HEK293 (cell line): ENCODE data around the gene ADCK2.

Experiments
- GLI2 ChIP-seq: fragments of 450-650 bp; formaldehyde crosslinking; IDR thresholded peaks from 2 replicates; pipeline ENCODE4; 2017; ENCODE audit warnings: missing biosample characterization, missing genetic modification characterization, low read depth, borderline replicate concordance
- MZF1 ChIP-seq: fragments of 450-650 bp; formaldehyde crosslinking; IDR thresholded peaks from 2 replicates; pipeline ENCODE4 v1.5.1; 2017; ENCODE audit warnings: missing biosample characterization, missing genetic modification characterization, borderline replicate concordance
- PRDM1 ChIP-seq: fragments of 450-650 bp; formaldehyde crosslinking; IDR thresholded peaks from 2 replicates; pipeline ENCODE4; 2016; ENCODE audit warnings: missing biosample characterization, missing genetic modification characterization
- SALL2 ChIP-seq: fragments of 450-650 bp; formaldehyde crosslinking; IDR thresholded peaks from 2 replicates; pipeline ENCODE4 v1.5.0; 2017; ENCODE audit warnings: missing biosample characterization, mild to moderate bottlenecking, missing genetic modification characterization, borderline replicate concordance
- TRIM28 ChIP-seq: IDR thresholded peaks from 2 replicates; pipeline ENCODE4 v1.6.1; 2011; ENCODE audit warnings: low read length, control low read depth, borderline replicate concordance
- ZFP37 ChIP-seq: fragments of 450-650 bp; formaldehyde crosslinking; IDR thresholded peaks from 2 replicates; pipeline ENCODE4 v1.5.1; 2016; ENCODE audit warnings: missing biosample characterization, missing genetic modification characterization
- ZFP69B ChIP-seq: fragments of 450-650 bp; formaldehyde crosslinking; IDR thresholded peaks from 2 replicates; pipeline ENCODE4 v1.5.1; 2016; ENCODE audit warnings: missing biosample characterization, missing genetic modification characterization
- ZIC2 ChIP-seq: fragments of 450-650 bp; formaldehyde crosslinking; IDR thresholded peaks from 2 replicates; pipeline ENCODE4 v1.5.1; 2016; ENCODE audit warnings: missing biosample characterization, missing genetic modification characterization
- ZNF140 ChIP-seq: fragments of 450-650 bp; formaldehyde crosslinking; IDR thresholded peaks from 2 replicates; pipeline ENCODE4 v1.5.1; 2016; ENCODE audit warnings: missing biosample characterization, missing genetic modification characterization
- ZNF155 ChIP-seq: fragments of 450-650 bp; formaldehyde crosslinking; IDR thresholded peaks from 2 replicates; pipeline ENCODE4 v1.5.1; 2016; ENCODE audit warnings: missing biosample characterization, missing genetic modification characterization
- ZNF175 ChIP-seq: fragments of 450-650 bp; formaldehyde crosslinking; IDR thresholded peaks from 2 replicates; pipeline ENCODE4 v1.5.1; 2016; ENCODE audit warnings: missing biosample characterization, missing genetic modification characterization
- ZNF221 ChIP-seq: fragments of 450-650 bp; formaldehyde crosslinking; IDR thresholded peaks from 2 replicates; pipeline ENCODE4 v1.5.1; 2017; ENCODE audit warnings: missing biosample characterization, missing genetic modification characterization, borderline replicate concordance
- ZNF266 ChIP-seq: fragments of 450-650 bp; formaldehyde crosslinking; IDR thresholded peaks from 2 replicates; pipeline ENCODE4 v1.5.1; 2016; ENCODE audit warnings: missing biosample characterization, missing genetic modification characterization, low read depth
- ZNF366 ChIP-seq: fragments of 450-650 bp; formaldehyde crosslinking; conservative IDR thresholded peaks from 2 replicates; pipeline ENCODE4 v1.5.1; 2016; ENCODE audit warnings: missing biosample characterization, missing genetic modification characterization
- ZNF404 ChIP-seq: fragments of 450-650 bp; formaldehyde crosslinking; IDR thresholded peaks from 2 replicates; pipeline ENCODE4 v1.5.1; 2017; ENCODE audit warnings: missing biosample characterization, missing genetic modification characterization
- ZNF433 ChIP-seq: fragments of 450-650 bp; formaldehyde crosslinking; IDR thresholded peaks from 2 replicates; pipeline ENCODE4 v1.5.1; 2016; ENCODE audit warnings: missing biosample characterization, missing genetic modification characterization, low read depth
- ZNF529 ChIP-seq: fragments of 450-650 bp; formaldehyde crosslinking; IDR thresholded peaks from 2 replicates; pipeline ENCODE4 v1.5.1; 2017; ENCODE audit warnings: missing genetic modification characterization, missing biosample characterization; ENCODE audit not compliant: insufficient replicate concordance
- ZNF544 ChIP-seq: fragments of 450-650 bp; formaldehyde crosslinking; IDR thresholded peaks from 2 replicates; pipeline ENCODE4 v1.5.0; 2017; ENCODE audit warnings: missing biosample characterization, missing genetic modification characterization
- ZNF555 ChIP-seq: fragments of 450-650 bp; formaldehyde crosslinking; conservative IDR thresholded peaks from 2 replicates; pipeline ENCODE4 v1.5.1; 2017; ENCODE audit warnings: missing biosample characterization, mild to moderate bottlenecking, missing genetic modification characterization, inconsistent platforms
- ZNF600 ChIP-seq: fragments of 450-650 bp; formaldehyde crosslinking; IDR thresholded peaks from 2 replicates; pipeline ENCODE4 v1.5.1; 2016; ENCODE audit warnings: missing biosample characterization, missing genetic modification characterization
- TF ChIP-seq, protein P1 (sequence below): fragments of 450-650 bp; formaldehyde crosslinking; conservative IDR thresholded peaks from 2 replicates; pipeline ENCODE4 v1.5.1; 2016; ENCODE audit warnings: low read depth, missing biosample characterization, missing genetic modification characterization
- TF ChIP-seq, protein P2 (sequence below): fragments of 450-650 bp; formaldehyde crosslinking; IDR thresholded peaks from 2 replicates; pipeline ENCODE4 v1.5.0; 2017; ENCODE audit warnings: missing biosample characterization, missing genetic modification characterization, borderline replicate concordance
- TF ChIP-seq, protein P3 (sequence below): fragments of 450-650 bp; formaldehyde crosslinking; IDR thresholded peaks from 2 replicates; pipeline ENCODE4 v1.5.1; 2016; ENCODE audit warnings: missing biosample characterization, missing genetic modification characterization
- TF ChIP-seq, protein P4 (sequence below): fragments of 450-650 bp; formaldehyde crosslinking; IDR thresholded peaks from 2 replicates; pipeline ENCODE4 v1.5.1; 2016; ENCODE audit warnings: missing biosample characterization, missing genetic modification characterization
- TF ChIP-seq, protein P5 (sequence below): fragments of 450-650 bp; formaldehyde crosslinking; IDR thresholded peaks from 2 replicates; pipeline ENCODE4 v1.5.1; 2017; ENCODE audit warnings: missing biosample characterization, missing genetic modification characterization
- TF ChIP-seq, protein P6 (sequence below): fragments of 450-650 bp; formaldehyde crosslinking; IDR thresholded peaks from 2 replicates; pipeline ENCODE4; 2016; ENCODE audit warnings: missing biosample characterization, missing genetic modification characterization

The ADCK2 gene

DNA sequence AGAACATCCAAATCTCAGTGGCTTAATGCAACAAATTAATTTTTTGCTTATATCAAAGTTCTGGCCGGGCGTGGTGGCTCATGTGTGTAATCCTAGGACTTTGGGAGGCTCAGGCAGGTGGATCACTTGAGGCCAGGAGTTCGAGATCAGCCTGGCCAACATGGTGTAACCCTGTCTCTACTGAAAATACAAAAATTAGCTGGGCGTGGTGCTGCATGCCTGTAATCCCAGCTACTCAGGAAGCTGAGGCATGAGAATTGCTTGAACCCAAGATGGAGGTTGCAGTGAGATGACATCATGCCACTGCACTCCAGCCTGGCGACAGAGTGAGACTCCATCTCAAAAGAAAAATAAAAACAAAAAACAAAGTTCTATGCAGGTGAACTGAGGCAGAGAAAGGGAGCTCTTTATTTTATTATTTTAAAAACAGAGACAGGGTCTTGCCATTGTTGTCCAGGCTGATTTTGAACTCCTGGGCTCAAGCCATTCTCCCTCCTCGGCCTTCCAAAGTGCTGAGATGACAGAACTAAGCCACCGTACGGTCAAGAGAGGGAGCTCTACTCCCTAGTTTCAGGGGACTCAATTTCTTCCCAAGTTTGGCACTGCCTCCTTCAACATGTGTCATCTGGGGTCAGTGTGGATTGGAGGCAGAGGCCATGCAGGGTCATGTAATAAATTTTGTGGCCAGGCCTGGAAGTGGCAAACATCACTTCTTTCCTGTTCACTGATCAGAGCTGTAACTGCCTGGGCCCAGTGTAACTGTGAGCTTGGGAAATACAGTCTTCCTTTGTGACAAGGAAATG lies 2.4 kb downstream of the ADCK2 start (continued):
- TF ChIP-seq PRDM1 (tag by site-specific recombination) (no peak), ZIC2 (tag by site-specific recombination) (no peak), ZNF266 (tag by site-specific recombination) (no peak), GLI2 (tag by site-specific recombination) (no peak), ZNF600 (tag by site-specific recombination) (peak; percentile 74; the same call in 1 of the 2 replicates), ZNF221 (tag by site-specific recombination) (no peak), ZNF555 (tag by site-specific recombination) (no peak), ZNF155 (tag by site-specific recombination) (no peak), ZFP37 (tag by site-specific recombination) (no peak), TRIM28 (peak; percentile 46; the same call in 1 of the 2 replicates), ZNF404 (no peak), ZNF529 (tag by site-specific recombination) (no peak), ZNF544 (tag by site-specific recombination) (no peak), ZNF175 (tag by site-specific recombination) (no peak), ZNF366 (tag by site-specific recombination) (no peak; the same call in 1 of the 2 replicates), MZF1 (no peak), ZNF433 (tag by site-specific recombination) (no peak), ZNF140 (tag by site-specific recombination) (no peak), ZFP69B (tag by site-specific recombination) (no peak), SALL2 (tag by site-specific recombination) (no peak)
- TF ChIP-seq, protein P1, sequence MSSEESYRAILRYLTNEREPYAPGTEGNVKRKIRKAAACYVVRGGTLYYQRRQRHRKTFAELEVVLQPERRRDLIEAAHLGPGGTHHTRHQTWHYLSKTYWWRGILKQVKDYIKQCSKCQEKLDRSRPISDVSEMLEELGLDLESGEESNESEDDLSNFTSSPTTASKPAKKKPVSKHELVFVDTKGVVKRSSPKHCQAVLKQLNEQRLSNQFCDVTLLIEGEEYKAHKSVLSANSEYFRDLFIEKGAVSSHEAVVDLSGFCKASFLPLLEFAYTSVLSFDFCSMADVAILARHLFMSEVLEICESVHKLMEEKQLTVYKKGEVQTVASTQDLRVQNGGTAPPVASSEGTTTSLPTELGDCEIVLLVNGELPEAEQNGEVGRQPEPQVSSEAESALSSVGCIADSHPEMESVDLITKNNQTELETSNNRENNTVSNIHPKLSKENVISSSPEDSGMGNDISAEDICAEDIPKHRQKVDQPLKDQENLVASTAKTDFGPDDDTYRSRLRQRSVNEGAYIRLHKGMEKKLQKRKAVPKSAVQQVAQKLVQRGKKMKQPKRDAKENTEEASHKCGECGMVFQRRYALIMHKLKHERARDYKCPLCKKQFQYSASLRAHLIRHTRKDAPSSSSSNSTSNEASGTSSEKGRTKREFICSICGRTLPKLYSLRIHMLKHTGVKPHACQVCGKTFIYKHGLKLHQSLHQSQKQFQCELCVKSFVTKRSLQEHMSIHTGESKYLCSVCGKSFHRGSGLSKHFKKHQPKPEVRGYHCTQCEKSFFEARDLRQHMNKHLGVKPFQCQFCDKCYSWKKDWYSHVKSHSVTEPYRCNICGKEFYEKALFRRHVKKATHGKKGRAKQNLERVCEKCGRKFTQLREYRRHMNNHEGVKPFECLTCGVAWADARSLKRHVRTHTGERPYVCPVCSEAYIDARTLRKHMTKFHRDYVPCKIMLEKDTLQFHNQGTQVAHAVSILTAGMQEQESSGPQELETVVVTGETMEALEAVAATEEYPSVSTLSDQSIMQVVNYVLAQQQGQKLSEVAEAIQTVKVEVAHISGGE (tag by site-specific recombination): no peak
- TF ChIP-seq, protein P2, sequence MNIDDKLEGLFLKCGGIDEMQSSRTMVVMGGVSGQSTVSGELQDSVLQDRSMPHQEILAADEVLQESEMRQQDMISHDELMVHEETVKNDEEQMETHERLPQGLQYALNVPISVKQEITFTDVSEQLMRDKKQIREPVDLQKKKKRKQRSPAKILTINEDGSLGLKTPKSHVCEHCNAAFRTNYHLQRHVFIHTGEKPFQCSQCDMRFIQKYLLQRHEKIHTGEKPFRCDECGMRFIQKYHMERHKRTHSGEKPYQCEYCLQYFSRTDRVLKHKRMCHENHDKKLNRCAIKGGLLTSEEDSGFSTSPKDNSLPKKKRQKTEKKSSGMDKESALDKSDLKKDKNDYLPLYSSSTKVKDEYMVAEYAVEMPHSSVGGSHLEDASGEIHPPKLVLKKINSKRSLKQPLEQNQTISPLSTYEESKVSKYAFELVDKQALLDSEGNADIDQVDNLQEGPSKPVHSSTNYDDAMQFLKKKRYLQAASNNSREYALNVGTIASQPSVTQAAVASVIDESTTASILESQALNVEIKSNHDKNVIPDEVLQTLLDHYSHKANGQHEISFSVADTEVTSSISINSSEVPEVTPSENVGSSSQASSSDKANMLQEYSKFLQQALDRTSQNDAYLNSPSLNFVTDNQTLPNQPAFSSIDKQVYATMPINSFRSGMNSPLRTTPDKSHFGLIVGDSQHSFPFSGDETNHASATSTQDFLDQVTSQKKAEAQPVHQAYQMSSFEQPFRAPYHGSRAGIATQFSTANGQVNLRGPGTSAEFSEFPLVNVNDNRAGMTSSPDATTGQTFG: no peak
- TF ChIP-seq, protein P3, sequence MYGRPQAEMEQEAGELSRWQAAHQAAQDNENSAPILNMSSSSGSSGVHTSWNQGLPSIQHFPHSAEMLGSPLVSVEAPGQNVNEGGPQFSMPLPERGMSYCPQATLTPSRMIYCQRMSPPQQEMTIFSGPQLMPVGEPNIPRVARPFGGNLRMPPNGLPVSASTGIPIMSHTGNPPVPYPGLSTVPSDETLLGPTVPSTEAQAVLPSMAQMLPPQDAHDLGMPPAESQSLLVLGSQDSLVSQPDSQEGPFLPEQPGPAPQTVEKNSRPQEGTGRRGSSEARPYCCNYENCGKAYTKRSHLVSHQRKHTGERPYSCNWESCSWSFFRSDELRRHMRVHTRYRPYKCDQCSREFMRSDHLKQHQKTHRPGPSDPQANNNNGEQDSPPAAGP: no peak
- TF ChIP-seq, protein P4, sequence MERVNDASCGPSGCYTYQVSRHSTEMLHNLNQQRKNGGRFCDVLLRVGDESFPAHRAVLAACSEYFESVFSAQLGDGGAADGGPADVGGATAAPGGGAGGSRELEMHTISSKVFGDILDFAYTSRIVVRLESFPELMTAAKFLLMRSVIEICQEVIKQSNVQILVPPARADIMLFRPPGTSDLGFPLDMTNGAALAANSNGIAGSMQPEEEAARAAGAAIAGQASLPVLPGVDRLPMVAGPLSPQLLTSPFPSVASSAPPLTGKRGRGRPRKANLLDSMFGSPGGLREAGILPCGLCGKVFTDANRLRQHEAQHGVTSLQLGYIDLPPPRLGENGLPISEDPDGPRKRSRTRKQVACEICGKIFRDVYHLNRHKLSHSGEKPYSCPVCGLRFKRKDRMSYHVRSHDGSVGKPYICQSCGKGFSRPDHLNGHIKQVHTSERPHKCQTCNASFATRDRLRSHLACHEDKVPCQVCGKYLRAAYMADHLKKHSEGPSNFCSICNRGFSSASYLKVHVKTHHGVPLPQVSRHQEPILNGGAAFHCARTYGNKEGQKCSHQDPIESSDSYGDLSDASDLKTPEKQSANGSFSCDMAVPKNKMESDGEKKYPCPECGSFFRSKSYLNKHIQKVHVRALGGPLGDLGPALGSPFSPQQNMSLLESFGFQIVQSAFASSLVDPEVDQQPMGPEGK: no peak
- TF ChIP-seq, protein P5, sequence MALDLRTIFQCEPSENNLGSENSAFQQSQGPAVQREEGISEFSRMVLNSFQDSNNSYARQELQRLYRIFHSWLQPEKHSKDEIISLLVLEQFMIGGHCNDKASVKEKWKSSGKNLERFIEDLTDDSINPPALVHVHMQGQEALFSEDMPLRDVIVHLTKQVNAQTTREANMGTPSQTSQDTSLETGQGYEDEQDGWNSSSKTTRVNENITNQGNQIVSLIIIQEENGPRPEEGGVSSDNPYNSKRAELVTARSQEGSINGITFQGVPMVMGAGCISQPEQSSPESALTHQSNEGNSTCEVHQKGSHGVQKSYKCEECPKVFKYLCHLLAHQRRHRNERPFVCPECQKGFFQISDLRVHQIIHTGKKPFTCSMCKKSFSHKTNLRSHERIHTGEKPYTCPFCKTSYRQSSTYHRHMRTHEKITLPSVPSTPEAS (tag by site-specific recombination): no peak
- TF ChIP-seq, protein P6, sequence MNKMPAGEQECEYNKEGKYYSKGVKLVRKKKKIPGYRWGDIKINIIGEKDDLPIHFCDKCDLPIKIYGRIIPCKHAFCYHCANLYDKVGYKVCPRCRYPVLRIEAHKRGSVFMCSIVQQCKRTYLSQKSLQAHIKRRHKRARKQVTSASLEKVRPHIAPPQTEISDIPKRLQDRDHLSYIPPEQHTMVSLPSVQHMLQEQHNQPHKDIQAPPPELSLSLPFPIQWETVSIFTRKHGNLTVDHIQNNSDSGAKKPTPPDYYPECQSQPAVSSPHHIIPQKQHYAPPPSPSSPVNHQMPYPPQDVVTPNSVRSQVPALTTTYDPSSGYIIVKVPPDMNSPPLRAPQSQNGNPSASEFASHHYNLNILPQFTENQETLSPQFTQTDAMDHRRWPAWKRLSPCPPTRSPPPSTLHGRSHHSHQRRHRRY (tag by site-specific recombination): no peak
